Urinary bladder (tissue), 4 donors: ENCODE measurements around the gene ENDOD1. TPM values are rescaled to one million over a fixed set of nuclear protein-coding genes. Genes with fewer than 3 reads are reported as not detected.

Experiments used
- DNase-seq: peaks from one replicate; pipeline ENCODE4 v3.0.0-alpha.2; 2015; ENCODE audit errors: extremely low spot score
- H3K27ac ChIP-seq: one replicate; pipeline ENCODE4 v1.5.1; 2013; ENCODE audit warnings: low read depth, mild to moderate bottlenecking, moderate library complexity
- H3K36me3 ChIP-seq: one replicate; pipeline ENCODE4 v1.6.1; 2013; ENCODE audit warnings: mild to moderate bottlenecking, moderate library complexity; ENCODE audit not compliant: insufficient read depth
- H3K4me1 ChIP-seq: one replicate; pipeline ENCODE4 v1.6.1; 2013; ENCODE audit warnings: mild to moderate bottlenecking, moderate library complexity; ENCODE audit not compliant: insufficient read depth
- H3K4me3 ChIP-seq: one replicate; pipeline ENCODE4 v1.5.1; 2013; ENCODE audit warnings: low read depth, low read length
- WGBS: extraction: QIAGEN DNeasy Blood & Tissue Kit; methylation state at CpG from one replicate; pipeline ENCODE4 v1.1.7; 2013; 5-methylcytosine and 5-hydroxymethylcytosine counted together
- polyA plus RNA-seq: library from polyadenylated mRNA; stranded (reverse); fragments of 200-250 nt; gene quantifications from one replicate; pipeline ENCODE4 v1.2.3, GENCODE V29; 2013
- total RNA-seq: library from RNA; depleted of rRNA; stranded (reverse); fragments of >200 nt; gene quantifications from one replicate; pipeline ENCODE4 v1.2.3, GENCODE V29; 2014
- donor health status: healthy with polysubstance abuse.
- donor health status: healthy.

The ENDOD1 gene
- total and polyA plus RNA-seq, 2 donors = 23.9 to 34.3 TPM

- WGBS = 37% methylated on average over 4 of the region's 4 CpGs
- Histone ChIP-seq H3K4me3 (no peak overlapping the region), H3K27ac (no peak overlapping the region), H3K4me1 (no peaks in the 10 kb centered on the region), H3K36me3 (no peaks in the 10 kb centered on the region)
- no peak for DNase-seq
Measured at GRCh38 chr11:95163106-95163505, 73.5 kb downstream of the ENDOD1 start.

- no peak overlapping the region for H3K4me3 ChIP-seq
- no peak for DNase-seq
Measured at GRCh38 chr11:95165638-95166037, 76.0 kb downstream of the ENDOD1 start.

GRCh38 chr11:95166781-95167180 lies 77.1 kb downstream of the ENDOD1 start:
- Histone ChIP-seq H3K27ac (no peak overlapping the region), H3K4me3 (no peak overlapping the region), H3K36me3 (peaks cover 3% of the 10 kb centered on the region), H3K4me1 (no peaks in the 10 kb centered on the region)
- 93% methylated on average over 2 of the region's 2 CpGs for WGBS
- no peak for DNase-seq

More at GRCh38 chr11:95165638-95166037, 76.0 kb downstream of the ENDOD1 start:
- no peak overlapping the region for H3K27ac ChIP-seq
- peaks cover 3% of the 10 kb centered on the region for H3K36me3 ChIP-seq
- no peaks in the 10 kb centered on the region for H3K4me1 ChIP-seq

- no peak overlapping the region for H3K27ac ChIP-seq
- DNase-seq = no peak
- WGBS = 96% methylated on average over 5 of the region's 5 CpGs
- no peaks in the 10 kb centered on the region for H3K4me1 ChIP-seq
- H3K36me3 ChIP-seq = peaks cover 5% of the 10 kb centered on the region
- H3K4me3 ChIP-seq = no peak overlapping the region
Measured at GRCh38 chr11:95170294-95170693, 80.6 kb downstream of the ENDOD1 start.

- Histone ChIP-seq H3K4me1 (no peaks in the 10 kb centered on the region), H3K27ac (no peak overlapping the region), H3K36me3 (peaks cover 6% of the 10 kb centered on the region), H3K4me3 (no peak overlapping the region)
- DNase-seq = no peak
- 78% methylated on average over 4 of the region's 4 CpGs for WGBS
Measured at GRCh38 chr11:95175818-95176380, 86.3 kb downstream of the ENDOD1 start.

Other genes with a start within 250 kb of the ENDOD1 start
- 55.6 TPM for gene CWC15, start 116.3 kb upstream of the ENDOD1 start, total RNA-seq
- 42.8 TPM for gene CWC15, start 116.3 kb upstream of the ENDOD1 start, polyA plus RNA-seq
- gene KDM4D, start 116.1 kb upstream of the ENDOD1 start, total RNA-seq = 1.2 TPM
- gene KDM4D, start 116.1 kb upstream of the ENDOD1 start, polyA plus RNA-seq = 0.92 TPM
- not detected for gene KDM4E, start 64.6 kb upstream of the ENDOD1 start, total RNA-seq
- gene KDM4E, start 64.6 kb upstream of the ENDOD1 start, polyA plus RNA-seq = not detected
- gene KDM4F, start 40.4 kb upstream of the ENDOD1 start, total RNA-seq = not detected
- gene KDM4F, start 40.4 kb upstream of the ENDOD1 start, polyA plus RNA-seq = not detected
- gene SRSF8, start 22.9 kb upstream of the ENDOD1 start, total RNA-seq = 30.2 TPM
- 36.6 TPM for gene SRSF8, start 22.9 kb upstream of the ENDOD1 start, polyA plus RNA-seq
- gene SESN3, start 141.4 kb downstream of the ENDOD1 start, total RNA-seq = 165 TPM
- gene SESN3, start 141.4 kb downstream of the ENDOD1 start, polyA plus RNA-seq = 6.1 TPM